GM12872 (cell line): ENCODE results near the gene CLEC20A.

Source experiments
- CTCF ChIP-seq: IDR thresholded peaks from 3 replicates; pipeline ENCODE4 v1.5.1; 2011; ENCODE audit warnings: low read depth, mild to moderate bottlenecking, low read length, moderate library complexity; ENCODE audit not compliant: insufficient read depth

The CLEC20A gene

GRCh38 chr1:178495741-178496409 lies 889 bp downstream of the CLEC20A start:
- TF ChIP-seq CTCF: no peak

GRCh38 chr1:178495158-178495557 lies 1.6 kb downstream of the CLEC20A start:
- no peak for TF ChIP-seq CTCF

- no peak for TF ChIP-seq CTCF
Observed at GRCh38 chr1:178494569-178494971, 2.2 kb downstream of the CLEC20A start.

GRCh38 chr1:178493301-178493741 lies 3.4 kb downstream of the CLEC20A start:
- TF ChIP-seq CTCF: no peak

GRCh38 chr1:178492341-178492740 lies 4.4 kb downstream of the CLEC20A start:
- TF ChIP-seq CTCF: no peak

- no peak for TF ChIP-seq CTCF
Observed at GRCh38 chr1:178491721-178492120, 5.0 kb downstream of the CLEC20A start.

- TF ChIP-seq CTCF: no peak
Observed at GRCh38 chr1:178490967-178491366, 5.8 kb downstream of the CLEC20A start.

- TF ChIP-seq CTCF: no peak
Observed at GRCh38 chr1:178490136-178490535, 6.6 kb downstream of the CLEC20A start.
